OCI-LY1 (cell line): ENCODE results near the gene ANKRD52.

Source experiments
- CTCF ChIP-seq: fragments of 200-600 bp; sonication (generic), shearing (Covaris generic); IDR thresholded peaks from 2 replicates; pipeline ENCODE4 v1.5.1; 2017; ENCODE audit warnings: mild to moderate bottlenecking, antibody characterized with exemption, low read length, moderate library complexity, mixed read lengths
- EZH2 ChIP-seq: fragments of 200-600 bp; sonication (generic), shearing (Covaris generic); IDR thresholded peaks from 2 replicates; pipeline ENCODE4 v1.8.0; 2017; ENCODE audit warnings: borderline replicate concordance, mixed run types, mild to moderate bottlenecking, antibody characterized with exemption, low read length, moderate library complexity, mixed read lengths

- TF ChIP-seq CTCF, result no peak
- TF ChIP-seq EZH2, result no peak
These were observed 53.9 kb downstream of the ANKRD52 start for GRCh38 chr12:56204275-56204674.
